Psoas muscle (tissue), 8 donors: ENCODE measurements around the gene UBD. TPM values are rescaled to one million over a fixed set of nuclear protein-coding genes. Genes with fewer than 3 reads are reported as not detected.

Experiments
- ATAC-seq, 4 donors: fragments of 200-7000 bp; cut with Tn5 transposase; one replicate each; pipeline ENCODE4 v1.9.1; 2020; ENCODE audit warnings: moderate library complexity in 3 of 4, mild to moderate bottlenecking in 2 of 4
- DNase-seq, 2 donors: peaks; one replicate each; pipeline ENCODE4 v3.0.0-alpha.2; 2020
- H3K27ac ChIP-seq: fragments of 200-600 bp; one replicate; pipeline ENCODE4 v1.8.0; 2022
- H3K27me3 ChIP-seq, 3 donors: fragments of 200-600 bp in 1 of 3; one replicate each; pipeline versions ENCODE4 v1.6.1 to v1.8.0; 2013 to 2022; ENCODE audit warnings: low read length in 2 of 3, mild to moderate bottlenecking in 2 of 3, moderate library complexity in 1 of 3; ENCODE audit not compliant: insufficient read depth in 3 of 3
- H3K36me3 ChIP-seq, 2 donors: fragments of 200-600 bp in 1 of 2; one replicate each; pipeline versions ENCODE4 v1.6.1 to v1.8.0; 2013 to 2022; ENCODE audit warnings: low read depth in 1 of 2, mild to moderate bottlenecking in 1 of 2, moderate library complexity in 1 of 2; ENCODE audit not compliant: insufficient read depth in 1 of 2
- H3K4me1 ChIP-seq: fragments of 200-600 bp; one replicate; pipeline ENCODE4 v1.8.0; 2022
- H3K4me3 ChIP-seq: fragments of 200-600 bp; one replicate; pipeline ENCODE4 v1.8.0; 2022; ENCODE audit warnings: mild to moderate bottlenecking
- H3K9me3 ChIP-seq: fragments of 200-600 bp; one replicate; pipeline ENCODE4 v1.8.0; 2022
- WGBS, 3 donors: extraction: QIAGEN DNeasy Blood & Tissue Kit; methylation state at CpG; one replicate each; pipeline versions ENCODE4 v1.1.6 to v1.1.7; 2013; 5-methylcytosine and 5-hydroxymethylcytosine counted together
- intact Hi-C, 2 donors: fragments of 100-400 bp; cut with DNase I; formaldehyde crosslinking; loops; one replicate each; pipeline versions ENCODE4 v1.11.0 to v1.14.2; 2022
- polyA plus RNA-seq, 3 donors: library from polyadenylated mRNA; stranded (reverse); fragments of 200-250 nt; gene quantifications; one replicate each; pipeline ENCODE4 v1.2.3, GENCODE V29; 2013
- total RNA-seq, 4 donors: library from RNA; stranded (reverse); fragmentation: NEBNext Ultra II Directional in 2 of 4; extraction: Animal tissue kit (Norgen Biotek cat#: 25700) in 2 of 4; gene quantifications; one replicate each; pipeline versions ENCODE4 v1.2.1 to v1.2.4, GENCODE V29; 2021 to 2023
- TF ChIP-seq, protein P1 (sequence below): fragments of 200-600 bp; IDR thresholded peaks from one replicate; pipeline ENCODE4 v1.8.0; 2022; ENCODE audit warnings: antibody characterized with exemption
- donor health status: healthy with polysubstance abuse.
- donor health status: DM: no; HTN: no; CAD: no; lungs with moderate emphysema.
- donor health status: Bipolar disorder and iron deficiency.
- donor health status: healthy.
- donor health status: DM: yes; HTN: yes; CAD: no.
- donor health status: DM: no; HTN: no; CAD: no.
- donor health status: DM: no; HTN: no; CAD: no.
- donor health status: DM: yes; HTN: yes; CAD: no.

Gene UBD
- total and polyA plus RNA-seq, 7 donors: 0.23 to 0.30 (median 0.25) TPM; not detected in 3

DNA sequence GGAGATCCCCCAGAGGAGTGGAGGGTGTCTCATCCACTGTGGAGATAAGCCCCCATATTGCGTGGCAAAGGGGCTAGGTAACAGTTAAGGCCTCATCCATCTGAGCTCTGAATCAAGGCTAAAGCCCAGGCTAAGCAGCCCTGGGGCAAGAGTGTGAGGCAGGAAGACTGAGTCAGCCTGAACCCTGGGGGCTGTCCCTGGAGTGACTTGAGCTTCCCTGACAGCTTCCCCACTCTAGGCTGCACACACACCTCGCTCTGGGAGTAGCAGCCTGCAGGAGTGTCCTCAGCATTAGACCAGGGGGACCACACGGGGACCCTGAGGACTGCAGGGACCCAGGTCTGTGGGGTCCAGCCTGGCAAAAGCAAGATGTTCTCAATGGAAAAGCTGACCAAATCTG lies 27.9 kb downstream of the UBD start:
- DNase-seq (no peak), ATAC-seq (no peak)
- no peak overlapping the region for H3K27ac ChIP-seq
- no peaks in the 10 kb centered on the region for H3K36me3 ChIP-seq
- 56 to 72% (median 66%) methylated on average over 3 of the region's 3 CpGs for WGBS, 3 donors
- TF ChIP-seq, protein P1, sequence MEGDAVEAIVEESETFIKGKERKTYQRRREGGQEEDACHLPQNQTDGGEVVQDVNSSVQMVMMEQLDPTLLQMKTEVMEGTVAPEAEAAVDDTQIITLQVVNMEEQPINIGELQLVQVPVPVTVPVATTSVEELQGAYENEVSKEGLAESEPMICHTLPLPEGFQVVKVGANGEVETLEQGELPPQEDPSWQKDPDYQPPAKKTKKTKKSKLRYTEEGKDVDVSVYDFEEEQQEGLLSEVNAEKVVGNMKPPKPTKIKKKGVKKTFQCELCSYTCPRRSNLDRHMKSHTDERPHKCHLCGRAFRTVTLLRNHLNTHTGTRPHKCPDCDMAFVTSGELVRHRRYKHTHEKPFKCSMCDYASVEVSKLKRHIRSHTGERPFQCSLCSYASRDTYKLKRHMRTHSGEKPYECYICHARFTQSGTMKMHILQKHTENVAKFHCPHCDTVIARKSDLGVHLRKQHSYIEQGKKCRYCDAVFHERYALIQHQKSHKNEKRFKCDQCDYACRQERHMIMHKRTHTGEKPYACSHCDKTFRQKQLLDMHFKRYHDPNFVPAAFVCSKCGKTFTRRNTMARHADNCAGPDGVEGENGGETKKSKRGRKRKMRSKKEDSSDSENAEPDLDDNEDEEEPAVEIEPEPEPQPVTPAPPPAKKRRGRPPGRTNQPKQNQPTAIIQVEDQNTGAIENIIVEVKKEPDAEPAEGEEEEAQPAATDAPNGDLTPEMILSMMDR: no peak
- intact Hi-C loops: no loop called here
- H3K4me3 ChIP-seq: no peak overlapping the region
- H3K4me1 ChIP-seq: no peaks in the 10 kb centered on the region
- no peaks in the 10 kb centered on the region for H3K27me3 ChIP-seq
- H3K9me3 ChIP-seq: no peaks in the 10 kb centered on the region

GRCh38 chr6:29530671-29531310 lies 28.7 kb downstream of the UBD start:
- ATAC-seq: no peak

DNA sequence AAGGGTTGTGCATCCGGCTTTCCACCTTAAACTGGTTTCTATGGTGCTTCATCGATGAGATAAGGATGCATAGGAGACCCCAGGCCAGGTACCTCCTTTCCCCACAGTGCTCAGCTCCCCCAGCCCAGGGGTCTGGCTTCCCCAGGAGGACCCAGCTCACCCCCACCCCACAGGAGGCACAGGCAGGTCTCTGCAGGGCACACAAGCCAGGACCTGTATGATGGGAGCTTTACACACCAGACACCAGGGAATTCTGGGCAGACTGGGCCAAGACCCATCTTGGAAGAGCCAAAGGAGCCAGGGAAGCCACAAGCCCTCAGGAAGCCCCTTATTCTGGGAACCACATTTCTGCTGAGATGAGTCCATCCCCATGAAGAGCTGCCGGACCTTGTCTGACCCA lies 29.6 kb downstream of the UBD start:
- TF ChIP-seq, protein P1: no peak
- intact Hi-C loops: no loop called here
- no peaks in the 10 kb centered on the region for H3K4me1 ChIP-seq
- no peaks in the 10 kb centered on the region for H3K27me3 ChIP-seq
- no peak overlapping the region for H3K27ac ChIP-seq
- H3K9me3 ChIP-seq: no peaks in the 10 kb centered on the region
- ATAC-seq (no peak), DNase-seq (no peak)
- no peak overlapping the region for H3K4me3 ChIP-seq
- no peaks in the 10 kb centered on the region for H3K36me3 ChIP-seq
- WGBS, 3 donors: 83 to 87% (median 85%) methylated on average over 3 of the region's 3 CpGs

More at GRCh38 chr6:29530671-29531310, 28.7 kb downstream of the UBD start:
- no peak for DNase-seq
- Histone ChIP-seq H3K9me3 (no peaks in the 10 kb centered on the region), H3K4me3 (no peak overlapping the region), H3K4me1 (no peaks in the 10 kb centered on the region), H3K27ac (no peak overlapping the region), H3K27me3 (no peaks in the 10 kb centered on the region), H3K36me3 (no peaks in the 10 kb centered on the region)
- WGBS, 3 donors: 82 to 89% (median 83%) methylated on average over 2 of the region's 2 CpGs
- TF ChIP-seq, protein P1: no peak
- intact Hi-C loops: no loop called here

DNA sequence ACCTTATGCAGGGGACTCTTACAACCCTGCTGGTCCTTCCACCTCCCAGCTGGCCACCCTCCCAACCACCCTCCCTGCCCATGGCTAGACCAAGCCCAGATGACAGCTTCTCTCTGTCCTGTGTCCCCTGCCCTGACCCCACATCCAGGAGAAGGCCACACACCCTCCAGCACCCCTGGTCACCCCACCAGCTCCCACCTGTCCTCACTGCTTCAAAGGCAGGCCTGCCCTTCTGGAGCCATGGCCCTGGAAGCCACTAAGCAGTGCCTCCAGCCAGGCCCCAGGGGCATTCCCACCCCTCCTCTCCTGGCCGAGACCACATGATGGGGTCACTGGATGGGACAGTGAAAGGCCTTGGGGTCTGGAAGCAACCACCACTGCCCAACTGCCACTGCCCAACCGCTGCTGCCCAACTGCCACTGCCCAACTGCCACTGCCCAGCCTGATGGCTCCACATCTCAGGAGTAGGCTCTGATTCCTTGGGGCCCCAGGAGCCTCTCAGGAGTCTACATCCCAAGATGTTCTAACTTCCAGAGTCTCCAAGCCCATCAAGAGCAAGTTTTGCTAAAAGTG lies 30.5 kb downstream of the UBD start:
- ATAC-seq (no peak), DNase-seq (no peak)
- Histone ChIP-seq H3K27me3 (no peaks in the 10 kb centered on the region), H3K4me1 (no peaks in the 10 kb centered on the region), H3K27ac (no peak overlapping the region), H3K4me3 (no peak overlapping the region), H3K9me3 (no peaks in the 10 kb centered on the region), H3K36me3 (no peaks in the 10 kb centered on the region)
- intact Hi-C loops: no loop called here
- WGBS, 3 donors: 75 to 94% (median 94%) methylated on average over 2 of the region's 2 CpGs
- TF ChIP-seq, protein P1: no peak
